GM21360 (cell line): ENCODE data around the gene COASY.
"Not testable (repeated sequence)": the region's sequence is repeated elsewhere in the genome, so short reads cannot be mapped to it uniquely, and the experiment has no call there.

ENCODE experiments used
- ATAC-seq: cut with Tn5 transposase; IDR thresholded peaks from one replicate; pipeline ENCODE4 v1.9.1; 2021; ENCODE audit warnings: mild to moderate bottlenecking, moderate library complexity; ENCODE audit not compliant: unreplicated experiment

COASY gene

DNA sequence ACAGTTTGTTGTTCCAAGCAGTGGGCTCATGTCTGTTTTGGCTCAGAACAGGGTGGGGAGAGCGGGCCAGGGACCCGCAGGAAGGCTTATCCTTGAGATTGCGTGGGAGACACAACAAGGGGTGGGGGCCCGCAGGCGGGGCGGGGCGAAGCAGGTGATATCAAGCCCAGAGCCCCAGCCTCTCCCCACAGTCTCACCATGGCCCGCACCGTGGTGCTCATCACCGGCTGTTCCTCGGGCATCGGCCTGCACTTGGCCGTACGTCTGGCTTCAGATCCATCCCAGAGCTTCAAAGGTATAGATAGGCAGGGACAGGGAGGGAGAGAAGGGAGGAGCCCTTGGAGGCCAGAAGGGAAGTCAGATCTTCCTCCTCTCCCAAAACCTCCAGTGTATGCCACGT is 9.2 kb upstream of the COASY start, which contains the start of gene HSD17B1:
Gene HSD17B1 (plus strand): TSS at position 188 of the 400 bp plus-strand sequence. CDS start 11 bp downstream, at position 199.
- not testable (repeated sequence) for ATAC-seq

DNA sequence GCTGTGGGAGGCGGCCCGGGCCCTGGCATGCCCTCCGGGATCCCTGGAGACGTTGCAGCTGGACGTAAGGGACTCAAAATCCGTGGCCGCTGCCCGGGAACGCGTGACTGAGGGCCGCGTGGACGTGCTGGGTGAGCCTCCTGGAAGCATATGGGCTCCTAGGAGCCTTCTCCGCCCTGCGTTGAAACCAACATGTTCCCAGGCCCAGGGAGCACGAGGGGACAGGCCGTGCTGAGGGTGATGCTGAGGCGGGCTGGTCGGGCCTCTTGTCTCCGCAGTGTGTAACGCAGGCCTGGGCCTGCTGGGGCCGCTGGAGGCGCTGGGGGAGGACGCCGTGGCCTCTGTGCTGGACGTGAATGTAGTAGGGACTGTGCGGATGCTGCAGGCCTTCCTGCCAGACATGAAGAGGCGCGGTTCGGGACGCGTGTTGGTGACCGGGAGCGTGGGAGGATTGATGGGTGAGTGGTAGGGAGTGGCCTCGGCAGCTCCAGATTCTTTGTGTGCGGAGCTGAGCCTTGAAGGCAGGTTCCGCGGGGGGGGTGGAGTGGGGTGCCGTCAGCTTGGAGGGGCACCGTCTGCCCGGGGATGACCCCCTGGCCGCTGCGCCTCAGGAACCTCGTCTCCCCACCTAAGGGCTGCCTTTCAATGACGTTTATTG is 8.7 kb upstream of the COASY start:
- no peak for ATAC-seq

DNA sequence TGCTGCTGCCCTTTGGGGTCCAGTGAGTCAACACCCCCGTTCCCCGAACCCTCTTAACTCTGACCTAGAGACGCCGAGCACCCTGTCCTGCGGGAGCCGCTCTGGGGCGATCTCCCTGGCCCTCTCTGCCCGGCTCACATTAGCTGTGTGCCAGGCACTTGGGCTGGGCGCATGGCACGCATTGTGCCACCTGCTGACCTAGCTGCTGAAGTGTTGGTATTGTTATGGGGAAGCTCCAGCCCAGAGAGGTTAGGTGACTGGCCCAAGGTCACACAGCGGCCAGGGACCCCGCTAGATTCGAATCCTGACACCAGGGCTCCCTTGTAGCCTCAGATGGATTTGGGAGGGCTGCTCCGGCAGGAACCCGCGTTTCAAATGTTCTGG is 8.1 kb upstream of the COASY start:
- no peak for ATAC-seq

DNA sequence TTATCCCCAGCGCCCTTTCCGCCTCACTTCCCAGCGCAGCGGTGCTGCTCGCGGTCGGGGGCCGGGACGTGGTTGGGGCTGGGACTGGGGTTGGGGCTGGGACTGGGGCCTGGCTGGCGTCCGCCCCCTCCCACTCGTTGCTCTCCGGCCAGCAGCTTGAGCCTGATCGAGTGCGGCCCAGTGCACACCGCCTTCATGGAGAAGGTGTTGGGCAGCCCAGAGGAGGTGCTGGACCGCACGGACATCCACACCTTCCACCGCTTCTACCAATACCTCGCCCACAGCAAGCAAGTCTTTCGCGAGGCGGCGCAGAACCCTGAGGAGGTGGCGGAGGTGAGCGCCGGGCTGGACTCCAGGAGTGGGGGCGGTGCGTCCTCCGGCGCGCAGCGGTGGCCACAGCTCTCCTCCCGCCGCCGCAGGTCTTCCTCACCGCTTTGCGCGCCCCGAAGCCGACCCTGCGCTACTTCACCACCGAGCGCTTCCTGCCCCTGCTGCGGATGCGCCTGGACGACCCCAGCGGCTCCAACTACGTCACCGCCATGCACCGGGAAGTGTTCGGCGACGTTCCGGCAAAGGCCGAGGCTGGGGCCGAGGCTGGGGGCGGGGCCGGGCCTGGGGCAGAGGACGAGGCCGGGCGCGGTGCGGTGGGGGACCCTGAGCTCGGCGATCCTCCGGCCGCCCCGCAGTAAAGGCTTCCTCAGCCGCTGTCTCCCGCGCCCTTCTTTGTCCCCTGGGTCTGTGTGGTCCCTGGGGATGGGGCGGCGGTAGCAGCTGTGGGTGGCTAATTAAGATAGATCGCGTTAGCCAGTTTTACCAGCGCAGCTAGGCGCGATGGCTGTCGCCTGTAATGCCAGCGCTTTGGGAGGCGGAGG is 7.5 kb upstream of the COASY start:
- ATAC-seq, result peak; percentile 52

DNA sequence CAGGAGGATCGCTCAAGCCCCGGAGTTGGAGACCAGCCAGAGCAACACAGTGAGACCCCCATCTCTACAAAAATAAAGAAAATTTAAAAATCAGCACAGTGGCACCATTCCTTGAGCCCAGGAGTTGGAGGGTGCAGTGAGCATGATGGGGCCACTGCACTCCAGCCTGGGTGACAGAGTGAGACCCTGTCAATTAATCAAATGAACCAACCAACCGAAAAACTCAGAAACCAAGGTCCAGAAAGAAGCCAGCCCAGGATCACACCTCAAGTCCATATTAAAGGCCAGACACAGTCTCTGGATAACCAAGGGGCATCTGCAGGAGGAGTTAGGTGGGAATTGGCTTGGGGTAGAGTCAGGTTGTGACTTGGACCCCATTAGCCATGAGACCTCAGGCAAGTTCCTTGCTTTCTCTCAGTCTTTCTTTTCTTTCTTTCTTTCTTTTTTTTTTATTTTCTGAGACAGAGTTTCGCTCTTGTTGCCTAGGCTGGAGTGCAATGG is 6.8 kb upstream of the COASY start:
- no peak for ATAC-seq

DNA sequence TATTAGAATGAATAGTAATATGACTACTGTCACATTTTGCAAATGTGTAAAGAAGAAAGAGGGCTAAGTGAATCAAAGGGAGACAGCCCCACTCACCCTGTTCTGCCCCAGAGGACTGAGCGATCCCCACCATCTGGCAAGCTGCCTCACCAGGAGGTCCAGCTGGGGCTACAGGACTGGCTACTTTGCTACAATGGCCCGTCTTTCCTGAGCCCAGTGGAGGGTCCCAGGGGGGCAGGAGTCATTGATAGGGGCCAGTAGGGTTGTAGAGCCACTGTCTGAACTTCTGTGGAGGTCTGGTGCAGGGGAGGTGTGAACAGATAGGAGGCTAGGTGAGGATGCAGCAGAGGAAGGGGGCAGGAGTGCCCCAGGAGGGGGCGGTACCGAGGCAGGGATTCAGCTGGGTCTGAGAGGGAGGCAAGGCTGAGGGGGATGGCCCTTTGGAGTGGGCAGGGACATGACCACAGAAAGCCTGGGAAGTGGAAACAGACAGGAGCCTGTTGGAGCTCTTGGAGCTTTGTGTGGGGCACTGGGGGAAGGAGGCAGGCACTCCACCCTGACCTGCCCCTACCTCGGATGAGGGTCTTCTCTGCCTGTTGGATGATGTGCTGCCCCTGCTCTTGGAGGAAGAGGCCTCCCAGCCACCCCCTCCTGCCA is 5.9 kb upstream of the COASY start:
- not testable (repeated sequence) for ATAC-seq

DNA sequence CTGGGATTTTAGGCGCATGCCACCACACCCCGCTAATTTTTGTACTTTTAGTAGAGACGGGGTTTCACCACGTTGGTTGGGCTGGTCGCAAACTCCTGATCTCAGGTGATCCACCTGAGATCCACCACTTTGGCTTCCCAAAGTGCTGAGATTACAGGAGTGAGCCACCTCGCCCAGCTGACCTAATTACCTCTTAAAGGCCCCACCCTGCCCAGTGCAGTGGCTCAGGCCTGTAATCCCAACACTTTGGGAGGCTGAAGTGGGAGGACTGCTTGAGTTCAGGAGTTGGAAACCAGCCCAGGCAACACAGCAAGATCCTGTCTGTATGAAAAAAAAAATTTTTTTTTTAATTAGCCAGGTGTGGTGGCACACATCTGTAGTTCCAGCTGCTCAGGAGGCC is 2.9 kb upstream of the COASY start:
- no peak for ATAC-seq

DNA sequence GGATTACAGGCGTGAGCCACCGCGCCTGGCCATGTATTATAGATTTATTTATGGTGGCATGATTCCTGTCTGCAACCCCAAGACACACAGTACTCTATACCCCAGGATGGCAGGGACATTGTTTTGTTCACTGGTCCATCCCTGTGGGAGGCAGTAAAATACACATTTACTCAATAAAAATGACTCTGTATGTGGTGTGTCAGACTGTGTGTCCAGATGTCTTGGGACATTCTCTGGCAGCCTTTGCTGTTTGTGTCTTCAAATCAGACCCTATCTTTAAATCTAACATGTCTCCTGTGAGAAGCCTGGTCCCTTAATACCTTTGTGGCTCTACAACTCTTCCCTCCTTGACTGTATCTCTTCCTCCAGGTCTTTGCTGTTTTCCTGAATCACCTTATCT is 1.7 kb upstream of the COASY start:
- ATAC-seq, result no peak

DNA sequence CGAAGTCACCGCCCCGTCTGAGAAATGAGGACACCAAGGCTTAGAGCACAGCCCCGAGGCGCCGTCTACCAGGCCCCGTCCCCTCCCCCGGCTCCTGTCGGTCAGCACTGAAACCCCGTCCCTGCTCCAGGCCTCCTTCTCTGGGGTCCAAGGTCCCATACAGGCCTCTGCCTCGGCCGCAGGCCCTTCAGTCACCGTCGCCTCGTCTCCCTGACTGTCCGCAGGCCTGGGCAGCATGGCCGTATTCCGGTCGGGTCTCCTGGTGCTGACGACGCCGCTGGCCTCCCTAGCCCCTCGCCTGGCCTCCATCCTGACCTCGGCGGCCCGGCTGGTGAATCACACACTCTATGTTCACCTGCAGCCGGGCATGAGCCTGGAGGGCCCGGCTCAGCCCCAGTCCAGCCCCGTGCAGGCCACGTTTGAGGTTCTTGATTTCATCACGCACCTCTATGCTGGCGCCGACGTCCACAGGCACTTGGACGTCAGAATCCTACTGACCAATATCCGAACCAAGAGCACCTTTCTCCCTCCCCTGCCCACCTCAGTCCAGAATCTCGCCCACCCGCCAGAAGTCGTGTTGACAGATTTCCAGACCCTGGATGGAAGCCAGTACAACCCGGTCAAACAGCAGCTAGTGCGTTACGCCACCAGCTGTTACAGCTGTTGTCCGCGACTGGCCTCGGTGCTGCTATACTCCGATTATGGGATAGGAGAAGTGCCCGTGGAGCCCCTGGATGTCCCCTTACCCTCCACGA is 617 bp downstream of the COASY start:
- ATAC-seq, result no peak

DNA sequence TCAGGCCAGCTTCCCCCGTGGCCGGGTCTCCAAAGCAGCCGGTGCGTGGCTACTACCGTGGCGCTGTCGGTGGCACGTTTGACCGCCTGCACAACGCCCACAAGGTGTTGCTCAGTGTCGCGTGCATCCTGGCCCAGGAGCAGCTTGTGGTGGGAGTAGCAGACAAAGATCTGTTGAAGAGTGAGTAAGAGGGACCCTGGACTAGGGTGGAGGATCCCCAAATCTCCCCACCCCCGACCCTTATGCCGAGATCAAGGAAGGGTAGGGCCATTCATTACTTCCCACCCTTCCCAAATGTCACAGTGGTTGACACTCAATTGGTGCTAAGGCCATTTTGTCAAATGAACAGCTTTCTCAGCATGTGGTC is 1.2 kb downstream of the COASY start:
- ATAC-seq, result no peak

DNA sequence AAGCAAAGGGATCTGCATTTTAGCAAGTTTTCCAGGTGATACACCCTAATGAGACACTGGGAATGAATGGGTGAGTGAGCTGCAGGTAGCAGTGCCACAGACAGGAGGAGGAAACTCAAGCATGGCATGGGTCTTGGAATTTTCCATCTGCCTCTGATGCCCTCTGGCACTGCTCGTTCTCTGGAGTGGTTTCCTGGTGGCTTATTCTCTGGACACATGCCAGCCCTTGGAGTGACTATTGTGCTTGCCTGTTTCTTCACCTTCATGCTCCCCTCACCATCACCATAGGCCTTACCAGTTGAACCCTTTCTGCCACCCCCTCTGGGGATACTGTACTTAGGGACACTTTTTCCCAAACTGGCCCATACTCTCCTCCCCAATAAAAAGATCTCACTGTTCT is 1.6 kb downstream of the COASY start:
- ATAC-seq, result no peak

DNA sequence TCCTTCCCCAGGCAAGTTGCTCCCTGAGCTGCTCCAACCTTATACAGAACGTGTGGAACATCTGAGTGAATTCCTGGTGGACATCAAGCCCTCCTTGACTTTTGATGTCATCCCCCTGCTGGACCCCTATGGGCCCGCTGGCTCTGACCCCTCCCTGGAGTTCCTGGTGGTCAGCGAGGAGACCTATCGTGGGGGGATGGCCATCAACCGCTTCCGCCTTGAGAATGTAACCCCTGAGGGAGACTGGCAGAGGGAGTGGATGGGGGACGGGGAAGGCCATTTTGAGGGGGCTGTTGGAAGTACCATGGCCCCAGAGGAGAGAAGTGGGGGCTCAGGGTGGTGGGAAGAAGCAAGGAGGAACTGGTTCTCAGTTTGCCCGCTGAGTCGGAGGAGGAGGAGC is 2.0 kb downstream of the COASY start:
- no peak for ATAC-seq

DNA sequence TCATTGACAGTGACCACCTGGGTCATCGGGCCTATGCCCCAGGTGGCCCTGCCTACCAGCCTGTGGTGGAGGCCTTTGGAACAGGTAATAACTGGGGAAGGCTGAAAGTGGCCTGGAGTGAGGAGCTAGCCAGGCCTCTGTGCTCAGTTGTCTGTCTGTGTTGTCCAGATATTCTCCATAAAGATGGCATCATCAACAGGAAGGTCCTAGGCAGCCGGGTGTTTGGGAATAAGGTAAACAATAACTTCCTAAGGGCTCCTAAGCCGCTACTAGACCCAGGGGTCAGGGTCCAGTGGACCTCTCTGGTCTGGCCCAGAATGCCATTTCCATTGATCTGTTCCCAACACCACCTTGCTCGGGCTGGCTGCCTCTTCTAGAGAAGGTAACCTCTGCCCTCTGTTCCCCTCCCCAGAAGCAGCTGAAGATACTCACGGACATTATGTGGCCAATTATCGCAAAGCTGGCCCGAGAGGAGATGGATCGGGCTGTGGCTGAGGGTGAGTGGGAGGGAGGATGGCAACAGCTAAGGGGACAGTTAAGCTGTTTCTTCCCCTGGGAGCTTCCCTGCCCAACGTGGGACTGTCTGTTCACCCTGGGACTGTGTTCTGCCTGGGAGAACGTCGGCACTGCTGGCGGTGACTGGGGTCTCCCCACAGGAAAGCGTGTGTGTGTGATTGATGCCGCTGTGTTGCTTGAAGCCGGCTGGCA is 3.0 kb downstream of the COASY start:
- ATAC-seq, result no peak

DNA sequence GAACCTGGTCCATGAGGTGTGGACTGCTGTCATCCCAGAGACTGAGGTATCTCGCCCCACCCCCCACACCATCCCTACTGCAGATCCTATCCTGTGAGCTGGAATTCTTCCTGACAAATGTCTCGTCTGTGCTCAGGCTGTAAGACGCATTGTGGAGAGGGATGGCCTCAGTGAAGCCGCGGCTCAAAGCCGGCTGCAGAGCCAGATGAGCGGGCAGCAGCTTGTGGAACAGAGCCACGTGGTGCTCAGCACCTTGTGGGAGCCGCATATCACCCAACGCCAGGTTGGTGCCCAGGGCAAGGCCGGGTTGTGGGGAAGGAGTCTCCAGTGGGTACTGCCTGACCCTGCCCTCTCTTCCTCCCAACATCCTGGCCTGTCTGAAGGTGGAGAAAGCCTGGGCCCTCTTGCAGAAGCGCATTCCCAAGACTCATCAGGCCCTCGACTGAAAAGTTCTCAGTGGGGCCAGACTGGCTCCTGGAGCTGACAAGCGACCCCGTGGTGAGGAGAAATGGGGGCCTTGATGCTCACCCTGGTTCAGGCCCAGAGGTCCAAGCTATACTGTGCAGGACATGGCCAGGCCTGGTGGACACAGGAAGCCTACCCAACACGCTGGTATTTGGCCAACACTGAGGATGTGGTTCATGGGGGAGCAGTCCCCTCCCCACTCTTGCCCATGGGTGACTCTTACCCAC is 3.7 kb downstream of the COASY start:
- no peak for ATAC-seq

DNA sequence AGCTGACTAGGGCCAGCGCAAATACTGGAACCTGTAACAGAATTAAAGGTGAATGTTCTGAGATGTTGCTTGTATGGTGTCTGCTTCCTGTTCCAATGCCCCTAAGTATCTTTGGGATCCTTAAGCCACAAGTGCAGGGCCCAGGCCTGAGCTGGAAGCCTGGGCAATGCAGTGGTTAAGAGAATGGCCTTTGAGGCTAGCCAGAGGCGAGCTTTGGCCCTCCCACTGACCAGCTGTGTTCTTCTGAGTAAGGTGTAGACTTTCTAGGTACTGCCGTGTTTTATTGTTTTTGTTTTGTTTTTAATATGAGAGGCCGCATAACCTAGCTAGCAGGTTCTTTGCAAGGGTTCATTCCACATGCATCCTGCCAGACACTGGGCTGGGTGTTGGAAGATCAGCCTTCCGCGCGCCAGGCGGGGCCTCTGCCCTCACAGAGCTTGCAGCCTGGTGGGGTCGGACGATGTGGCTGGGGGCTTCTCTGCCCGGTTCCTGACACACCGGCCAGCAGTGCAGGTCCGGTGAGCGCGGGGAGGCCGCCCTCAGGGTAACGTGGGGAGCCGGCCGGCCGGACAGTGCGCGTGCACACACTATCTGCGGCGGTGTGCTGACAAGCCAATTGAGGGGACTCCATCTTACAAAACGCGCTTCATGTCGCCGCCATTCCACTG is 4.4 kb downstream of the COASY start:
- ATAC-seq, result no peak

DNA sequence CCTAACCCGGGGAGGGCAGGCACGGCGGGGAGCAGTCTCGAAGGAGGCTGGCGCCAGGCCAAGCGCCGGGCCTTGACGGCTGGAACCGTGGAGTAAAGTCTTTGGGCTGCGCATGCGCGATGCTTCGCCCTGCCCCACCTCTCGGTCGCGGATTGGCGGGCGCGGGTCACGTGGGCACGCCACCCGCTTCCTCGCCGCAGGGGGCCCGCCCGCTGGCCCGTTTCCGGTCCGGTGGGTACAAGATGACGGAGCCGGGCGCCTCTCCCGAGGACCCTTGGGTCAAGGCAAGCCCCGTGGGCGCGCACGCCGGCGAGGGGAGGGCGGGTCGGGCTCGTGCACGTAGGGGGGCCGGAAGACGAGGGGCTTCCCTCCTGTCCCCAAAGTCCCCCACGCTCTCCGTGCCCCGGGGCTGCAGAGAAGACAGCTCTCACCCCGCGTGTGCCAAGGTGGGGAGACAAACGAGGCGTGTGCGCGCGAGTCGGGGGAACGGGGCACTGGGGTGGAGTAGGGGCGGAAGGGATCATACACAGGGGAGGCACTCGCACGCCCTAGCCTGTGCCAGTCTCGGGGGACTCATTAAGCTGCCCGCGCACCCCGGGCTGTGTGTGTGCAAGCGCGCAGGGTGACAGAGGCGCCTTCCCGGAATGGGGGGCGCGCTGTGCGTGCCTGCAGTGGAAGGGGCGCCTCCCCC is 5.1 kb downstream of the COASY start, which contains the start of gene MLX:
Gene MLX (plus strand): TSS at position 218 of the 691 bp plus-strand sequence. CDS start 25 bp downstream, at position 243.
- peak; percentile 43 for ATAC-seq

DNA sequence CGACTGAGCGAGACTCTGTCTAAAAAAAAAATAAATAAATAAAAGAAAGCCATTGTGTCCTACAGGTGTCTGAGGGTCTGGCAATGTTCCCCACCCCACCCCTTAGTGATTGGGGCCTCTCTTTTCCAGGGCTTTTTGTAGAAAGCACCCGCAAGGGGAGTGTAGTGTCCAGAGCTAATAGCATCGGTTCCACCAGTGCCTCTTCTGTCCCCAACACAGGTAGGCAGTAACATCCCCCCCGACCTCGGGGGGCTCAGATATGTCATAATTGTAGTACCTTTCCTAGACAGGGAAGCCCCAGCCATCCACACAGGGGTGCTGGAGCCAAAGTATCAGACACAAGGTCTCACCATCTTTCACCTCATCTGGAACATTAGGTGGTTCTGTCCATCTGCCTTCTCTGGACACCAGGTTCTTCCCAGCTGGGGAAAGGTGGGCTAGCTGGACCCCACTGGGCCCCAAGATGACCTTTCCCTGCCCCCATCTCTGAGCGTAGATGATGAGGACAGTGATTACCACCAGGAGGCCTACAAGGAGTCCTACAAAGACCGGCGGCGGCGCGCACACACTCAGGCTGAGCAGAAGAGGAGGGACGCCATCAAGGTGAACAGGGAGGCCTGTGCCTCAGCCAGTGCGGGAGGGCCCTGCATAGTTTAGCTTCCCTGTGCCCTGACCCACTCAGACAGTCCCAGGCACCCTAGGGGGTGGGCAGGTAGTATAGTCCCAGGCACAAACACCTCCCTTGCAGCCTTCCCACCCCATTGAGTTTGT is 6.6 kb downstream of the COASY start:
- ATAC-seq, result no peak
